Fibroblast of lung (primary cell): ENCODE data around the gene AIMP1. TPM values are rescaled to one million over a fixed set of nuclear protein-coding genes. Genes with fewer than 3 reads are reported as not detected.

ENCODE experiments used
- DNase-seq, 2 donors: peaks; one replicate each; pipeline versions ENCODE4 v3.0.0 to v3.0.0-alpha.2; 2010; ENCODE audit warnings: low read depth in 2 of 2
- H2AFZ ChIP-seq: 2 replicates; pipeline ENCODE4 v1.5.1; 2012; ENCODE audit warnings: low read length, control low read depth, inconsistent platforms
- H3K27ac ChIP-seq: 2 replicates; pipeline ENCODE4 v1.5.1; 2011; ENCODE audit warnings: low read length, control low read depth; ENCODE audit not compliant: insufficient read depth
- H3K27me3 ChIP-seq: 2 replicates; pipeline ENCODE4 v1.5.1; 2011; ENCODE audit warnings: mild to moderate bottlenecking, low read length; ENCODE audit not compliant: control insufficient read depth, insufficient read depth
- H3K36me3 ChIP-seq: 2 replicates; pipeline ENCODE4 v1.5.1; 2011; ENCODE audit warnings: low read length; ENCODE audit not compliant: control insufficient read depth, insufficient read depth
- H3K4me1 ChIP-seq: 2 replicates; pipeline ENCODE4 v1.5.1; 2011; ENCODE audit warnings: low read length; ENCODE audit not compliant: control insufficient read depth, insufficient read depth; ENCODE audit errors: extremely low read depth
- H3K4me2 ChIP-seq: 2 replicates; pipeline ENCODE4 v1.5.1; 2011; ENCODE audit warnings: low read length, control low read depth; ENCODE audit not compliant: insufficient read depth; ENCODE audit errors: extremely low read depth
- H3K4me3 ChIP-seq, 4 experiments: fragments of 200-600 bp in 1 of 4; sonication (generic) in 1 of 4; replicated peaks in 1 of 4; 2 replicates each; pipeline ENCODE4 v1.5.1; 2011 to 2016; ENCODE audit warnings: low read length in 4 of 4, low read depth in 3 of 4, mild to moderate bottlenecking in 3 of 4, control low read depth in 2 of 4, inconsistent platforms in 1 of 4, mixed read lengths in 1 of 4; ENCODE audit not compliant: insufficient read depth in 1 of 4; ENCODE audit errors: control extremely low read depth in 1 of 4
- H3K79me2 ChIP-seq: 2 replicates; pipeline ENCODE4 v1.5.1; 2012; ENCODE audit warnings: mild to moderate bottlenecking, low read length, inconsistent platforms; ENCODE audit not compliant: control insufficient read depth, insufficient read depth
- H3K9ac ChIP-seq: 2 replicates; pipeline ENCODE4 v1.5.1; 2011; ENCODE audit warnings: mild to moderate bottlenecking, low read length, control low read depth; ENCODE audit not compliant: insufficient read depth
- H3K9me3 ChIP-seq: 2 replicates; pipeline ENCODE4 v1.5.1; 2012; ENCODE audit warnings: low read depth, low read length; ENCODE audit not compliant: control insufficient read depth, insufficient read depth
- H4K20me1 ChIP-seq: 2 replicates; pipeline ENCODE4 v1.5.1; 2011; ENCODE audit warnings: low read length; ENCODE audit not compliant: control insufficient read depth, insufficient read depth; ENCODE audit errors: extremely low read depth
- CTCF ChIP-seq, 2 donors: IDR thresholded peaks in 1 of 2; conservative IDR thresholded peaks in 1 of 2; 1 replicate in 1 of 2; 2 replicates in 1 of 2; pipeline ENCODE4 v1.5.1; 2011 to 2012; ENCODE audit warnings: low read length in 2 of 2, control low read depth in 1 of 2, inconsistent platforms in 1 of 2, low read depth in 1 of 2, mild to moderate bottlenecking in 1 of 2
- EZH2 ChIP-seq: IDR thresholded peaks from 2 replicates; pipeline ENCODE4 v1.5.1; 2012; ENCODE audit warnings: low read length, control low read depth, mild to moderate bottlenecking; ENCODE audit errors: missing control alignments
- polyA plus RNA-seq, 2 donors: library from polyadenylated mRNA; depleted of rRNA in 1 of 2; stranded (reverse) in 1 of 2; unstranded in 1 of 2; fragments of >200 nt; gene quantifications; 2 replicates each; pipeline ENCODE4 v1.2.1, GENCODE V29; 2011 to 2012; ENCODE audit warnings: missing spikeins in 1 of 2
- total RNA-seq: library from RNA; depleted of rRNA; stranded (reverse); fragments of >200 nt; gene quantifications from 2 replicates; pipeline ENCODE4 v1.2.1, GENCODE V29; 2014

The AIMP1 gene
- total and polyA plus RNA-seq, 2 donors (not counting 1 experiment from before 2014, with no cell fraction given) = 28.2 to 48.4 TPM

DNA sequence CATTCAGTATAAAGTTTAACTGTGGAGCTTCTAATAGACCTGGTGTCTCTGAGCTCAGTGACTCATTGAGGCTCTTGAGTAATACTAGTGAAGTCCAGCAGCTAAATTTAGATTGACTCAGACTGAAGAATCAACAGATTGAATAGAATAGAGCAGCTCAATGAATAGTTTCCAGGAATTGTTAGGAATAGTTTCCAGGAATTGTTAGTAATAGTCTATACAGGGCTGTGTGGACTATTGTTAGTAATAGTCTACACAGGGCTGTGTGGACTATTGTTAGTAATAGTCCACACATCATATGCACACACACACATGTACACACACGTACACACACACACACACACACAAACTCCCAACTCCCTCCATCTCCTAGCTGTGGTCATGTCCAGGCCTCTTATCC, 49.3 kb downstream of the AIMP1 start:
- H3K9me3 ChIP-seq = no peaks in the 10 kb centered on the region
- H3K27ac ChIP-seq = peak overlapping the region; percentile 70
- no peaks in the 10 kb centered on the region for H3K79me2 ChIP-seq
- H3K4me1 ChIP-seq = peaks cover 7% of the 10 kb centered on the region
- no peaks in the 10 kb centered on the region for H3K27me3 ChIP-seq
- H2AFZ ChIP-seq = no peak overlapping the region
- TF ChIP-seq CTCF (conservative IDR thresholded peaks at IDR 0.05 in 1 of 2, IDR thresholded peaks at IDR 0.05 in 1 of 2; ENCODE audit: low read depth in 1 of 2, low read length in 2 of 2) = no peak
- TF ChIP-seq EZH2 = no peak
- H3K36me3 ChIP-seq = no peaks in the 10 kb centered on the region
- H3K4me2 ChIP-seq = peak overlapping the region; percentile 27
- peak; percentile 90 to 96 for DNase-seq
- H3K4me3 ChIP-seq = no peak overlapping the region
- H3K9ac ChIP-seq = no peak overlapping the region
- no peaks in the 10 kb centered on the region for H4K20me1 ChIP-seq

DNA sequence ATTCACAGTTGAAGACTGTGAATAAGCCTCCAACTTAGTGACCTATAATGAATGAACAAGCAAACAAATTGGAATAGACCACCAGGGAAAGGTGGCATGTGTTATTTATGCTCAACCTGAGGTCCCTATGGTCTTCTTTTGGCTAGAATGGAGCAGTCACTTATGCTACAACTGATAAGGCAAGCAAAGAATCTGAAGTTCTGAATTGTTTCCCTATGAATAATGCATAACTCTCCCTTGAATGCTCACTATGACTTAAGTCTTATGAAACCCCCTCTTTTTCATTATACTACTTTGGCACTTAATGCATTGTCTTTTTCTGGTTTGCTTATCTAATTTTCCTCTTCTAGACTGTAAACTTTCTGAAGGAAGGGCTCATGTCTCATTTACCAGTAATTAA, 49.7 kb downstream of the AIMP1 start:
- no peaks in the 10 kb centered on the region for H4K20me1 ChIP-seq
- DNase-seq = peak; percentile 4 to 89
- H3K36me3 ChIP-seq = no peaks in the 10 kb centered on the region
- TF ChIP-seq CTCF (conservative IDR thresholded peaks at IDR 0.05 in 1 of 2, IDR thresholded peaks at IDR 0.05 in 1 of 2; ENCODE audit: low read depth in 1 of 2, low read length in 2 of 2) = no peak
- no peak for TF ChIP-seq EZH2
- peak overlapping the region; percentile 70 for H3K27ac ChIP-seq
- H3K9ac ChIP-seq = no peak overlapping the region
- no peaks in the 10 kb centered on the region for H3K79me2 ChIP-seq
- peak overlapping the region; percentile 25 for H3K4me2 ChIP-seq
- no peak overlapping the region for H2AFZ ChIP-seq
- H3K4me3 ChIP-seq = no peak overlapping the region
- no peaks in the 10 kb centered on the region for H3K9me3 ChIP-seq
- H3K4me1 ChIP-seq = peaks cover 7% of the 10 kb centered on the region
- H3K27me3 ChIP-seq = no peaks in the 10 kb centered on the region

DNA sequence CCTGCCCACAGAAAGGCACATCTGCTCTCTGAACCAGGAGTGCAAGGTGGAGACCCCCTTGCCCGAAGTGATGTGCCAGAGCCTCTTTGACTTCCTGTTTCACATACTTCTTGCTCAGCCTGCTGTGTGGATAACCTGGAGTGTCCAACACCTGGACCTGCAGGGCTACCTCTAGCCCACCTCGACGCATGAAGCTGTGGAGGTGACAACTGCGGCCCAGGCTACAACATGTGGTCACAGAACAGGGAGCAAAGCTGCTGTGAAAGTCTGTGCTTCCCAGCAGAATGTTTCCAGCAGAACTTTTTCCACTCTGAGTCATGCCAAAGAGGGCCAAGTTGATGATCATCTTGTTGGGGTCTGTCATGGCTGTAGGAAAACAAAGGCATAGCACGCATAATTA, 50.7 kb downstream of the AIMP1 start:
- TF ChIP-seq CTCF (conservative IDR thresholded peaks at IDR 0.05 in 1 of 2, IDR thresholded peaks at IDR 0.05 in 1 of 2; ENCODE audit: low read depth in 1 of 2, low read length in 2 of 2) (no peak), EZH2 (no peak)
- H3K79me2 ChIP-seq = no peaks in the 10 kb centered on the region
- no peaks in the 10 kb centered on the region for H3K9me3 ChIP-seq
- H3K4me1 ChIP-seq = peaks cover 7% of the 10 kb centered on the region
- no peak overlapping the region for H3K4me3 ChIP-seq
- no peaks in the 10 kb centered on the region for H4K20me1 ChIP-seq
- H3K4me2 ChIP-seq = no peak overlapping the region
- peak in 1 of 2 donors; percentile 28 for DNase-seq
- no peak overlapping the region for H3K9ac ChIP-seq
- no peak overlapping the region for H3K27ac ChIP-seq
- H2AFZ ChIP-seq = no peak overlapping the region
- no peaks in the 10 kb centered on the region for H3K36me3 ChIP-seq
- H3K27me3 ChIP-seq = no peaks in the 10 kb centered on the region
